ENCODE results near the gene ZNF267.
"Not testable (repeated sequence)": the region's sequence is repeated elsewhere in the genome, so short reads cannot be mapped to it uniquely, and the experiment has no call there.

Gene ZNF267

GRCh38 chr16:31879937-31880321 is 6.3 kb downstream of the ZNF267 start:
- no peak for DNase-seq (ENCODE audit: low spot score)

- DNase-seq (ENCODE audit: low spot score) = peak; percentile 56
These were observed 6.8 kb downstream of the ZNF267 start for GRCh38 chr16:31880322-31880979.

GRCh38 chr16:31886227-31886626 is 12.6 kb downstream of the ZNF267 start:
- no peak for DNase-seq (ENCODE audit: low spot score)

GRCh38 chr16:31888735-31889134 is 15.1 kb downstream of the ZNF267 start:
- no peak for DNase-seq (ENCODE audit: low spot score)

GRCh38 chr16:31892111-31892510 is 18.5 kb downstream of the ZNF267 start:
- DNase-seq (ENCODE audit: low spot score) = not testable (repeated sequence)

GRCh38 chr16:31893824-31894223 is 20.2 kb downstream of the ZNF267 start:
- no peak for DNase-seq (ENCODE audit: low spot score)

GRCh38 chr16:31897283-31897682 is 23.7 kb downstream of the ZNF267 start:
- DNase-seq (ENCODE audit: low spot score) = no peak

GRCh38 chr16:31899505-31899904 is 25.9 kb downstream of the ZNF267 start:
- no peak for DNase-seq (ENCODE audit: low spot score)

GRCh38 chr16:31904571-31904970 is 31.0 kb downstream of the ZNF267 start:
- DNase-seq (ENCODE audit: low spot score) = not testable (repeated sequence)

- no peak for DNase-seq (ENCODE audit: low spot score)
These were observed 40.1 kb downstream of the ZNF267 start for GRCh38 chr16:31913668-31914067.

GRCh38 chr16:31916056-31916488 is 42.5 kb downstream of the ZNF267 start:
- no peak for DNase-seq (ENCODE audit: low spot score)

- DNase-seq (ENCODE audit: low spot score) = no peak
These were observed 46.8 kb downstream of the ZNF267 start for GRCh38 chr16:31920373-31920772.

GRCh38 chr16:31951806-31952205 is 78.2 kb downstream of the ZNF267 start:
- not testable (repeated sequence) for DNase-seq (ENCODE audit: low spot score)

- not testable (repeated sequence) for DNase-seq (ENCODE audit: low spot score)
These were observed 78.6 kb downstream of the ZNF267 start for GRCh38 chr16:31952206-31952605.

GRCh38 chr16:31956221-31956620 is 82.6 kb downstream of the ZNF267 start:
- not testable (repeated sequence) for DNase-seq (ENCODE audit: low spot score)

GRCh38 chr16:31960186-31960910 is 86.7 kb downstream of the ZNF267 start:
- DNase-seq (ENCODE audit: low spot score) = not testable (repeated sequence)

All from pons (tissue), 1 donor.